ENCODE results near the gene COL25A1. TPM values are rescaled to one million over a fixed set of nuclear protein-coding genes. Genes with fewer than 3 reads are reported as not detected.

Gene COL25A1
- total and polyA plus RNA-seq, 2 donors (not counting 3 experiments of a cell fraction or from before 2014, with no cell fraction given) = 0.21 to 3.5 TPM

- intact Hi-C loops (cut with micrococcal nuclease) (no loop called here), dilution Hi-C loops (cut with MboI; ENCODE audit: extremely low pct_ligation_motif_present, low sequenced_read_pairs) (no loop called here)
- Histone ChIP-seq H3K9ac (replicated peaks; ENCODE audit: extremely low read depth, insufficient read depth, low read length) (no peak overlapping the region), H3K9me1 (replicated peaks; ENCODE audit: control insufficient read depth, extremely low read depth, insufficient read depth, low read length) (no peaks in the 10 kb centered on the region), H4K20me1 (replicated peaks; ENCODE audit: control insufficient read depth, extremely low read depth, insufficient read depth, low read length) (no peaks in the 10 kb centered on the region), H3K27ac (ENCODE audit: insufficient read depth, low read depth, low read length) (no peak overlapping the region), H3K4me1 (ENCODE audit: control insufficient read depth, extremely low read depth, insufficient read depth, low read length) (peaks cover 9% of the 10 kb centered on the region), H3K9me3 (replicated peaks; ENCODE audit: control insufficient read depth, insufficient read depth, low read length) (no peaks in the 10 kb centered on the region), H3K36me3 (ENCODE audit: control insufficient read depth in 2 of 2, extremely low read depth in 1 of 2, insufficient read depth in 2 of 2, low read length in 2 of 2) (no peaks in the 10 kb centered on the region), H3K4me2 (ENCODE audit: insufficient read depth, low read length) (no peak overlapping the region), H3K27me3 (ENCODE audit: control insufficient read depth in 2 of 2, insufficient read depth in 2 of 2, low read length in 2 of 2) (no peaks in the 10 kb centered on the region), H3K4me3 (replicated peaks in 1 of 3; ENCODE audit: insufficient read depth in 1 of 3, low read depth in 1 of 3, low read length in 3 of 3) (no peak overlapping the region), H2AFZ (ENCODE audit: low read depth, low read length) (no peak overlapping the region), H3K79me2 (ENCODE audit: control insufficient read depth, insufficient read depth, low read length) (no peaks in the 10 kb centered on the region)
- FAIRE-seq = no peak
- no peak for TF ChIP-seq POLR2A (IDR thresholded peaks at IDR 0.05; ENCODE audit: low read depth, low read length)
- no peak for TF ChIP-seq JUN (IDR thresholded peaks at IDR 0.05; ENCODE audit: borderline replicate concordance, insufficient read depth, insufficient read length, low read depth)
- no peak for TF ChIP-seq EZH2 (IDR thresholded peaks at IDR 0.05; ENCODE audit: borderline replicate concordance, low read depth, low read length, severe bottlenecking)
- TF ChIP-seq CTCF (IDR thresholded peaks at IDR 0.05; ENCODE audit: extremely low read depth in 1 of 2, insufficient read depth in 1 of 2, low read depth in 1 of 2, low read length in 2 of 2) = no peak
- TF ChIP-seq GATA2 (IDR thresholded peaks at IDR 0.05; ENCODE audit: insufficient read depth, insufficient read length, low read depth, low read length) = no peak
- TF ChIP-seq MAX (IDR thresholded peaks at IDR 0.05; ENCODE audit: insufficient read depth, insufficient read length) = no peak
- TF ChIP-seq POLR2AphosphoS5 (IDR thresholded peaks at IDR 0.05; ENCODE audit: insufficient read depth, low read depth, low read length) = no peak
- TF ChIP-seq FOS (IDR thresholded peaks at IDR 0.05; ENCODE audit: borderline replicate concordance, insufficient read depth, low read length) = no peak
- no peak for TF ChIP-seq MYC (IDR thresholded peaks at IDR 0.05; ENCODE audit: low read depth, low read length)
- DNase-seq (ENCODE audit: low read depth, low spot score) = no peak
- CTCF ChIA-PET = no interaction called here
- POLR2A ChIA-PET = no interaction called here
- BruUV-seq (replicated peaks) = no TSS peak
Observed at GRCh38 chr4:108953941-108954340, 348.5 kb downstream of the COL25A1 start.
